GM10266 (cell line): ENCODE measurements around the gene UVRAG.

Experiments used
- DNase-seq: peaks from one replicate; pipeline ENCODE4 v3.0.0; 2012; ENCODE audit errors: extremely low spot score
- TF ChIP-seq, protein P1 (sequence below): IDR thresholded peaks from 2 replicates; pipeline ENCODE4 v1.5.1; 2012; ENCODE audit warnings: mild to moderate bottlenecking, low read depth; ENCODE audit not compliant: control insufficient read depth, insufficient read depth; ENCODE audit errors: missing control alignments

The UVRAG gene

GRCh38 chr11:76185511-76185910 lies 370.5 kb downstream of the UVRAG start:
- TF ChIP-seq, protein P1, sequence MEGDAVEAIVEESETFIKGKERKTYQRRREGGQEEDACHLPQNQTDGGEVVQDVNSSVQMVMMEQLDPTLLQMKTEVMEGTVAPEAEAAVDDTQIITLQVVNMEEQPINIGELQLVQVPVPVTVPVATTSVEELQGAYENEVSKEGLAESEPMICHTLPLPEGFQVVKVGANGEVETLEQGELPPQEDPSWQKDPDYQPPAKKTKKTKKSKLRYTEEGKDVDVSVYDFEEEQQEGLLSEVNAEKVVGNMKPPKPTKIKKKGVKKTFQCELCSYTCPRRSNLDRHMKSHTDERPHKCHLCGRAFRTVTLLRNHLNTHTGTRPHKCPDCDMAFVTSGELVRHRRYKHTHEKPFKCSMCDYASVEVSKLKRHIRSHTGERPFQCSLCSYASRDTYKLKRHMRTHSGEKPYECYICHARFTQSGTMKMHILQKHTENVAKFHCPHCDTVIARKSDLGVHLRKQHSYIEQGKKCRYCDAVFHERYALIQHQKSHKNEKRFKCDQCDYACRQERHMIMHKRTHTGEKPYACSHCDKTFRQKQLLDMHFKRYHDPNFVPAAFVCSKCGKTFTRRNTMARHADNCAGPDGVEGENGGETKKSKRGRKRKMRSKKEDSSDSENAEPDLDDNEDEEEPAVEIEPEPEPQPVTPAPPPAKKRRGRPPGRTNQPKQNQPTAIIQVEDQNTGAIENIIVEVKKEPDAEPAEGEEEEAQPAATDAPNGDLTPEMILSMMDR: no peak
- no peak for DNase-seq

DNA sequence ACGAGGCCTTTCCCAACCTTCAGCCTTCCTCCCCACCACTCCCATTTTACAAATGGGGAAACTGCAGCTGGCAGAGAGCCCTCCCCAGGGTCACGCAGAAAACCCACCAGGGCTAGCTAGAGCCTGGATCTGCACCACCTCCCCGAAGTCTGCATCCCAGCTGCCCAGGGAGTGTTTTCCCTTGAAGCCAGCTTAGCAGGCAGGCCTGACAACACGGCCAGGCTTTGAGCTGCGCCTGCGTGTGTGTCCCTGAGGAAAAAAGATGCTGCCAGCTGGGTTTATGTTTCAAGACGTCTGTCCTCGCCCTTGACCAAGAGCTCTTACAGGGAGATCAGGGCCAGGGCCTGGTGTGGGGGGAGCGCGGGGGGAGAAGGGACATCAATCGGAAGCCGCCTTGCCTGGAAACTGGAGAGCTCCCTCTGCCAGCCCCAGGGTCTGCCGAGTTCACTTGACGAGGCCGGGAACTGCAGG lies 371.0 kb downstream of the UVRAG start:
- no peak for DNase-seq
- TF ChIP-seq, protein P1: no peak

DNA sequence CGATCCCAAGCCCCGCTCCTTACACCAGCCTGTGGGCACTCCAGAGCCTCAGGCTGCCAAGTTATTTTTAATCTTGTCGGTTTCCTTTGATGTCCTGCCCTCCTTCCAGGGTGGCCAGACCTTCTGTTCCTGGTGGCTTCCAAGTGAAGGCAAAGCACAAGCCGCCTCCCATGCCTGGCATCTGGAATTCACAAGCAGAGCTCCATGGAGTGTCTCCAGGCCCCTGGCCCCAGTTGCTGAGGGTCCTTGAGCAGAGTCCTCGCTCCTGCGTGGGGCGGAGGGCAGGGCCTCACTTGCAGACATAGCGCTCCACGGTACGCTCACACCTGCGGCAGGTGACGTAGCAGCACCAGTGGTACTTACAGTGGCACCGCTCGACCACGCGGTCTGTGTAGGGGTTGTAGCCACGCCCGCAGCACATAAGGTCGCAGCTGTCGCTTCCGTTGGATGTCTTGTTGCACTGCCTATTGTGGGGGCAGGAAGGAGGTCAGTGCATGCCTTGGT lies 371.8 kb downstream of the UVRAG start:
- DNase-seq: no peak
- TF ChIP-seq, protein P1: no peak

DNA sequence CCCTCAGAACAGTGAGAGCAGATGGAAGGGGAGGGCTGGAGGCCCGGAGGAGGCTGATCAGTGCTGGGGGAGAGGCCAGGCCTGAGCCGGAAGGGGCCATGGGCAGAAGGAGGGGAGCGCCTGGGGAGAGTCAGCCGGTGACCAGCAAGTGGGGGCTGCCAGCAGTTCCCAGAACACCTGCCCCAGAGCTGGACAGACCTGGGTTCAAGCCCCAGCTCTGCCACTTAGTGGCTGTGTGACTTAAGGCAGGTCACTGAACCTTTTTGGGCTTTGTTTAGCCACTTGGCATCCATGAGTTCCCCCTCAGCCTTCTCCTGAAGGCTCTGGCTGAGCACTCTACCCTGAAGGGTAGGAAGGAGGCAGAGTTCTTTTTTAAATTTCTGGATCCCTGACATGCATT lies 373.9 kb downstream of the UVRAG start:
- TF ChIP-seq, protein P1: no peak
- no peak for DNase-seq

- DNase-seq: no peak
- TF ChIP-seq, protein P1: no peak
These were observed 374.7 kb downstream of the UVRAG start for GRCh38 chr11:76189682-76190081.

DNA sequence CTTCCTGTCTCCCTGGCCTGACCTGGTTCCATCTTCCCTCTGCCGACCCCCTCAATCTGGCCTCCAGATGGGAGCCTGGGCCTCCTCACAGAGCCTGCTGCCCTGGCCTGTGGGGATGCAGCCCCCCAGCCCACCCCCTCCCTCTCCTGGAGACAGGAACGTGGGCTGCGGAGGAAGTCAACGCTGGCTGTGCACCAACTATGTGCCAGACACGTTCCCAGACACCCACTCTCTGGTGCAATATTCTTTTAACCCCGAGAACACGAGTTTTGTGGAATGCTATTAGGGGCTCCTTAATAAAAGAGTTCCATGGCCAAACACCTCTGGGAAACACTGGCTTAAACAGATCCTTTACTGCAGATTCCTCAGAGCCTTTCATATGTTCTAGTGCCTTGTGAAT lies 375.4 kb downstream of the UVRAG start:
- TF ChIP-seq, protein P1: no peak
- DNase-seq: no peak
